Measurements from ENCODE around the gene ADGRG7. TPM values are rescaled to one million over a fixed set of nuclear protein-coding genes. Genes with fewer than 3 reads are reported as not detected.
A peak's percentile ranks its signal among the peaks of the same experiment; 100 is the strongest.

Gene ADGRG7
- total and polyA plus RNA-seq, 2 of the 13 experiments (the other 11 are each of a cell fraction or from before 2014, with no cell fraction given) = not detected

- TF ChIP-seq, protein P1, sequence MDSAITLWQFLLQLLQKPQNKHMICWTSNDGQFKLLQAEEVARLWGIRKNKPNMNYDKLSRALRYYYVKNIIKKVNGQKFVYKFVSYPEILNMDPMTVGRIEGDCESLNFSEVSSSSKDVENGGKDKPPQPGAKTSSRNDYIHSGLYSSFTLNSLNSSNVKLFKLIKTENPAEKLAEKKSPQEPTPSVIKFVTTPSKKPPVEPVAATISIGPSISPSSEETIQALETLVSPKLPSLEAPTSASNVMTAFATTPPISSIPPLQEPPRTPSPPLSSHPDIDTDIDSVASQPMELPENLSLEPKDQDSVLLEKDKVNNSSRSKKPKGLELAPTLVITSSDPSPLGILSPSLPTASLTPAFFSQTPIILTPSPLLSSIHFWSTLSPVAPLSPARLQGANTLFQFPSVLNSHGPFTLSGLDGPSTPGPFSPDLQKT (CRISPR knock-in tag; IDR thresholded peaks at IDR 0.05; ENCODE audit: borderline replicate concordance) = no peak
- TF ChIP-seq KDM3A (CRISPR knock-in tag; IDR thresholded peaks at IDR 0.05; ENCODE audit: low read depth) (no peak), ZNF816 (CRISPR knock-in tag; IDR thresholded peaks at IDR 0.05; ENCODE audit: borderline replicate concordance) (no peak), ZC3H4 (CRISPR knock-in tag; IDR thresholded peaks at IDR 0.05; ENCODE audit: borderline replicate concordance) (no peak), GABPA (IDR thresholded peaks at IDR 0.05; ENCODE audit: low read depth, low read length) (no peak), GABPA (CRISPR knock-in tag; IDR thresholded peaks at IDR 0.05; ENCODE audit: low read depth) (no peak), ZBTB21 (CRISPR knock-in tag; IDR thresholded peaks at IDR 0.05) (no peak), HNF4A (CRISPR knock-in tag; IDR thresholded peaks at IDR 0.05) (no peak), ADNP (CRISPR knock-in tag; IDR thresholded peaks at IDR 0.05) (no peak), ZNF580 (CRISPR knock-in tag; IDR thresholded peaks at IDR 0.05; ENCODE audit: borderline replicate concordance, low read depth) (no peak), LBX2 (CRISPR knock-in tag; IDR thresholded peaks at IDR 0.05; ENCODE audit: borderline replicate concordance) (no peak)
- TF ChIP-seq, protein P2, sequence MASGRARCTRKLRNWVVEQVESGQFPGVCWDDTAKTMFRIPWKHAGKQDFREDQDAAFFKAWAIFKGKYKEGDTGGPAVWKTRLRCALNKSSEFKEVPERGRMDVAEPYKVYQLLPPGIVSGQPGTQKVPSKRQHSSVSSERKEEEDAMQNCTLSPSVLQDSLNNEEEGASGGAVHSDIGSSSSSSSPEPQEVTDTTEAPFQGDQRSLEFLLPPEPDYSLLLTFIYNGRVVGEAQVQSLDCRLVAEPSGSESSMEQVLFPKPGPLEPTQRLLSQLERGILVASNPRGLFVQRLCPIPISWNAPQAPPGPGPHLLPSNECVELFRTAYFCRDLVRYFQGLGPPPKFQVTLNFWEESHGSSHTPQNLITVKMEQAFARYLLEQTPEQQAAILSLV (CRISPR knock-in tag; IDR thresholded peaks at IDR 0.05; ENCODE audit: borderline replicate concordance) = no peak
Observed at GRCh38 chr3:100570811-100571210, 38.6 kb upstream of the ADGRG7 start (continued).

DNA sequence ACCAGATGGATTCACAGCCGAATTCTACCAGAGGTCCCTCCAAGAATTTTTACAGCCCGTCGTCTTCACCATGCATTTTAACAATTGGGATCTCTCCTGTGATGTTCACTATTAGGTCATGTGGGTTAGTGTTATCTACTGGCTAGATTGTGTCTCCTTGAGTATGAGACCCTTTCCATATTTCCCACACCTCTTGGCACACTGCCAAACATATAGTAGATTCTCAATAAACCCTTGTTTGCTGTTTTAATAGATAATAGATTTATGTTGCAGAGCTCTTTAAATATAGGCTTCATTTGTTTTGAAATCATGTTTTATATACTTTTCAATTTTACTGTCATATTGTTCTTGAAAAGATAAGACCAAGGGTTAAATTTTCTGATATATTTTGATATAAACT, 34.9 kb upstream of the ADGRG7 start:
- Histone ChIP-seq H3K79me2 (ENCODE audit: insufficient read depth, low read length) (no peaks in the 10 kb centered on the region), H3K4me3 (replicated peaks in 1 of 3; ENCODE audit: insufficient read depth in 1 of 3, low read depth in 2 of 3, low read length in 3 of 3) (no peak overlapping the region), H3K27ac (ENCODE audit: extremely low read length, insufficient read depth, low read length) (no peak overlapping the region), H3K27me3 (ENCODE audit: control insufficient read depth in 1 of 2, insufficient read depth in 2 of 2, low read length in 2 of 2) (no peaks in the 10 kb centered on the region), H3K9me3 (ENCODE audit: low read length) (no peaks in the 10 kb centered on the region), H3K9ac (ENCODE audit: insufficient read depth, low read depth, low read length) (no peak overlapping the region), H2AFZ (ENCODE audit: low read length) (no peak overlapping the region), H3K4me1 (ENCODE audit: insufficient read depth, low read length) (no peaks in the 10 kb centered on the region), H3K36me3 (replicated peaks in 1 of 2; ENCODE audit: control insufficient read depth in 1 of 2, insufficient read depth in 2 of 2, low read length in 2 of 2) (peaks cover 0 to 5% of the 10 kb centered on the region in 2 experiments; a peak in 1 of 5 replicates), H4K20me1 (ENCODE audit: insufficient read depth, low read length) (no peaks in the 10 kb centered on the region), H3K4me2 (ENCODE audit: low read depth, low read length) (no peak overlapping the region)
- no peak for DNase-seq (ENCODE audit: low spot score)
- TF ChIP-seq LCORL (IDR thresholded peaks at IDR 0.05) (peak; percentile 82), LCORL (CRISPR knock-in tag; IDR thresholded peaks at IDR 0.05) (no peak), MTERF4 (CRISPR knock-in tag; IDR thresholded peaks at IDR 0.05) (no peak)
- TF ChIP-seq, protein P3, sequence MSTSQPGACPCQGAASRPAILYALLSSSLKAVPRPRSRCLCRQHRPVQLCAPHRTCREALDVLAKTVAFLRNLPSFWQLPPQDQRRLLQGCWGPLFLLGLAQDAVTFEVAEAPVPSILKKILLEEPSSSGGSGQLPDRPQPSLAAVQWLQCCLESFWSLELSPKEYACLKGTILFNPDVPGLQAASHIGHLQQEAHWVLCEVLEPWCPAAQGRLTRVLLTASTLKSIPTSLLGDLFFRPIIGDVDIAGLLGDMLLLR (CRISPR knock-in tag; IDR thresholded peaks at IDR 0.05) = no peak
- no peak for FAIRE-seq
- intact Hi-C loops (cut with micrococcal nuclease; ENCODE audit: unreplicated experiment) (no loop called here), in situ Hi-C loops (cut with HindIII; ENCODE audit: extremely low pct_ligation_motif_present, low pct_unique_long_range_greater_than_20kb) (no loop called here)
- ChIA-PET CTCF (ENCODE audit: low intra/inter-chr PET ratio, low total read pairs) (no interaction called here), POLR2A (no interaction called here)
- WGBS (ENCODE audit: low lambda C conversion rate) = 88% methylated on average over 3 of the region's 3 CpGs
- no TSS peak for BruUV-seq (replicated peaks)
- ATAC-seq = no peak
